GM19463 (cell line): ENCODE data around the gene MRC2.
"Not testable (repeated sequence)": the region's sequence is repeated elsewhere in the genome, so short reads cannot be mapped to it uniquely, and the experiment has no call there.

Experiments
- ATAC-seq: cut with Tn5 transposase; IDR thresholded peaks from one replicate; pipeline ENCODE4 v1.9.1; 2021; ENCODE audit warnings: mild to moderate bottlenecking, moderate library complexity; ENCODE audit not compliant: unreplicated experiment

MRC2 gene

DNA sequence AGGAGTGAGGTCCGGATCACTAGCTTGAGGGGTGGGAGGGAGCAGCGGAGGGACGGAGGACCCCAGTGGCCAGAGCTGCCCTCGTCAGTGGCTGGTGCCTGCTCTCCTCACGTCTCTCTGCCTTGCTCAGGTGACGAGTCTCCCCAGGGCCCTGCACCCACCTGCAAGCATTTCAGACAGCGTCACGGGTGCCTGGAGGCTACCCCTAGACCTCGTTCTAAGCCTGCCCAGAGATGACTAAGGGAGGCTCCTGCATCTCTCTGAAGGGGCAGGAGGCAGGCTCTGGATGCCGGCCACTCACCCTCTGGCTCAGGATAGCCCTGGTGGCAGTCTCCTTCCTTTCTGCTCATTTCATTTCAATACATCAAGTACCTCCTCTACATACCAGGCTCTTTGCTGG lies 68.8 kb downstream of the MRC2 start:
- ATAC-seq, result no peak

DNA sequence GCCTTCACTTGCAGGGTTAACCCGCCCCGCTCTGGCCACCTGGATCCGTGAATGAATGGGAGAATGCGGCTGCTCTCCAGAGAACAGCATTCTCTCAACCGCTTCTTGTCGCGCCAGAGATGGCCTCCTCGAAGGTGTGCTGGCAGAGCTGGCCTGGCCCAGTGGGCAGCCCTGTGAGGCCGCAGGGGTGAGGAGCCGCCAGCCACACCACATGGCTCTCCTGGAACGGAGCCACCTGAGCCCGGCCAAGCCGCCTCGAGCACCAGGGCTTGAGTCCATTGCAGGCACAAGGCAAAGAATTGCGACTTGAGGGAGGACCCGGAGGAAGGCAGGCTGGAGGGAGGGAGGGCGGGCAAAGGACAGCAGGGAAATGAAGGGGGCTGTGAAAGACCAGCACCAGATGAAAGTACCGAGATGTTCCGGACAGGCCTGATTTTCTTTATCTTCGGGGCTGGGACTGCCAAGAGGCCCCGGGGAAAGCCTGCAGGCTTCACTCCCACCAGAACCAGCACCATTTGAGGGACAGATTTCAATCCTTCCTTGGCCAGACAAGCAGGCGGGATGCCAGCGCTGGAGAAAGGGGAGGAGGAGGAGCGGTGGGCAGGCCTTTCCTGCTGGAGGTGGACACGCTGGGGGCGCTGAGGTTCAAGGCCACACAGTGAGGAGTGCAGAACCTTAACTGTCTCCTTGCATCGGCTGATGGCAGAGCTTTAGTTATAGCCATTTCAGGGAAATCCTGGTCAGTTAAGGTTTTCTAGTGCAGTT lies 69.4 kb downstream of the MRC2 start:
- ATAC-seq, result no peak

DNA sequence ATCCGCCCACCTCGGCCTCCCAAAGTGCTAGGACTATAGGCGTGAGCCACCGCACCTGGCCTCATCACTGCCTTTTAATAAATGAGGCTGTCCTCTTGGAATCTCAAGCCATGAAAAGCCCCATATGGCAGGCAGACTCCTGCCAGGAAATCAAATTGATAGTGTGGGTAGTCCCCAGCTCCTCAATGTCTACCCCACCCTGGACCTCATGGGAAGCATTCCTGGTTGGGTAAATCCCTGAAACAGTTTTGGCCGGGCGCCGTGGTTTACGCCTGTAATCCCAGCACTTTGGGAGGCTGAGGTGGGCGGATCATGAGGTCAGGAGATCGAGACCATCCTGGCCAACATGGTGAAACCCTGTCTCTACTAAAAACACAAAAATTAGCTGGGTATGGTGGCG lies 71.0 kb downstream of the MRC2 start:
- ATAC-seq, result not testable (repeated sequence)

DNA sequence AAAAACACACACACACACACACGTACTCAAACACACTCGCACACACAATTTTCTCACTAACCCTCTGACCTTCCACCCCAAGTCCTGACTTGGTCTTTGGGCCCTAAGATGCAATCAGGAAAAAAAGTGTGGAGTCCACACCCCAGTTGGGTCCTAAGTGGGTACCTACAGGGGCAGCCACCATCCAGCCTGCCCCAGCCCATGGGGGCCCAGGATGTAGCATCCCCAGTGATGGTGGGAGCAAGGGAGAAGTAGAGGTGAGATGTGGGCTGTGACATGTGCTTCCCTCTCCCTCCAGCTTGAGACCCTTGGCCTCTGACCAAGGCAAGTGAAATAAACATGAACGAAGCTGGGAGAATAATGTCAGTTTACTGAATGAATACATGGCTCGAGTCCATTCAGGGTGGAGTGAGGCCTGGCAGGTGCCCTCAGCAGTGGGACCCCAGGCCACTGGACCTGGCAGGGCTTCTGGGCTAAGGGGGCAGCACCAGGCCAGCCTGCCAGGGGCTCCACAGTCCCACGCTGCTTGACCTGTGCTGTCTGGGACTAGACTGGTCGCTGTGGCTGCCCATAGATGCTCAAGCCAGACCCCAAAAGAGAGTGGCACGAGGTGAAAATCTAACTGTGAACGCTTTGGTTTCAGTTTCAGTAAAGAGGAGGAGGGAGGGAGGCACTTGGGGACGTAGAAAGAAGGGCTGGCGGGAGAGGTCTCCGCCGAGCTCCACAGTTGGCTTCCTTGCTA lies 73.7 kb downstream of the MRC2 start:
- no peak for ATAC-seq

DNA sequence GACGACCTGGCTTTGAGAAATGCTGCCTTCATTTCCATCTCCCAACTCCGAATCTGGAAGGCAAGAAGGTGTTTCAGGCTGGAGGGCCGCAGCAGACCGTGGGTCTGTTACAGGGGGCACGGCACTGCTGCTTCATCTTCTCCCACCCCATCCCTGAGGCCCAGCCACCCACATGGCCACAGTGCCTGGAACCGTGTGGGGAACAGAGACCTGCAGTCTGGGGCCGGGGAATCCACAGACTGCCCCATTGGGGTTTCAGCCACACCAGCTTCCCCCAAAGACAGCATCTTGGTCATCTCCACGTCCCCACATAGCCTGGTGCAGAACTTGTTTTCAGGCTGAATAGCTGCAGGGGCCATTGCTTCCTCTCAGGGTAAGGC lies 74.2 kb downstream of the MRC2 start:
- no peak for ATAC-seq

DNA sequence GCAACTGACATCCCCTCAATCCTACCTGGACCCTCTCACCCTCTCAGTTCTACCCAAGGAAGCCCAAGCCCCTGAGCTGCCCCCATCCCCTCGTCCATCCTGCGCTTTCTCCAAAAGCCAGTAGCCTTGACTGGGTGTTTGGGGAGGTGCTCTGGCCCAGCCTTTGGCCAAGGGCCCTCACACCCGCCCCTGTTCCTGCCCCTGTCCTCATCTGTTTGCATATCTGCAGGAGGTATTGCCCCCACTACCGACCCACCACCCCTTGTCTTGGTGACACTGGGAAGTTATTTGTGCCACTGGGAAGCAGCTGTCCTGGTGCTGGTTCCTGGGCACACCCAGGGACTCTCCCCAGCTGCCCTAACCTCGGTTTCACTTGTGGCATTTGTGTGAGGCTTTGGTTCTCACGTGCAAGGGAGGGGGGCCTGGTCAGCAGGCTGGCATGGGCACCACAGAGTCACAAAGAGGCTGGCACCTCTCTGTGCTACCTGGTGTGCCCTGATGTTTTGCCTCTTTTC lies 75.3 kb downstream of the MRC2 start:
- ATAC-seq, result no peak

GRCh38 chr17:62703261-62703775 lies 75.8 kb downstream of the MRC2 start:
- ATAC-seq, result no peak

GRCh38 chr17:62703776-62704380 lies 76.4 kb downstream of the MRC2 start:
- peak; percentile 85 for ATAC-seq

DNA sequence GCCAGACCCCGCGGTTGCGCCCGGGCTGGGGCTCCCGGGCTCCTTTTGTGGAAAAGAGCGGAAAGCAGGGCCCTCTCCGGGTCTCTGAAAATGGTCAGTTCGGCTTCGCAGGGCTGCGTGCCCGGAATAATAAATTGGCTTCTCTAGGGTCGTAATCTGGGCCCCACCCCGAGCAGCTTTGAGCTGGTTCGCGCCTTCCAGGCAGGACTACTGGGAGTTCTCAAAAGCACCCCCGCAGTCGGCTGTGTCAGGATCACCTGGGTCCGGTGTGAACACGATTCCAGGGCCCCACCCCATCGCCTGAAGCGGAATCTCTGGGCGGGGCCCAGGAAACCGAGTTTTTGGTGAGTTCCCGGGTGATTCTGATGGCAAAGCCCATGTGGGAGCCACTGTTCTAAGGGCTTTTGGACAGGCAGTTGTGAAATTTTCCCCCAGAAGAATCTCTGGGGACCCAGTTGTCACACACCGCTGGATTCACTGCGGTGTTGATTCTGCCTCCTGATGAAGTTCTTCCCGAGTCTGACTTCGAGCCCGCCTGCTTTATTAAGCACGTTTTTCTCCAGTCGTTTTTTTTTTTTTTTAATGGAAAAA lies 77.0 kb downstream of the MRC2 start:
- ATAC-seq, result no peak

- no peak for ATAC-seq
Observed at GRCh38 chr17:62705156-62705777, 77.8 kb downstream of the MRC2 start.

DNA sequence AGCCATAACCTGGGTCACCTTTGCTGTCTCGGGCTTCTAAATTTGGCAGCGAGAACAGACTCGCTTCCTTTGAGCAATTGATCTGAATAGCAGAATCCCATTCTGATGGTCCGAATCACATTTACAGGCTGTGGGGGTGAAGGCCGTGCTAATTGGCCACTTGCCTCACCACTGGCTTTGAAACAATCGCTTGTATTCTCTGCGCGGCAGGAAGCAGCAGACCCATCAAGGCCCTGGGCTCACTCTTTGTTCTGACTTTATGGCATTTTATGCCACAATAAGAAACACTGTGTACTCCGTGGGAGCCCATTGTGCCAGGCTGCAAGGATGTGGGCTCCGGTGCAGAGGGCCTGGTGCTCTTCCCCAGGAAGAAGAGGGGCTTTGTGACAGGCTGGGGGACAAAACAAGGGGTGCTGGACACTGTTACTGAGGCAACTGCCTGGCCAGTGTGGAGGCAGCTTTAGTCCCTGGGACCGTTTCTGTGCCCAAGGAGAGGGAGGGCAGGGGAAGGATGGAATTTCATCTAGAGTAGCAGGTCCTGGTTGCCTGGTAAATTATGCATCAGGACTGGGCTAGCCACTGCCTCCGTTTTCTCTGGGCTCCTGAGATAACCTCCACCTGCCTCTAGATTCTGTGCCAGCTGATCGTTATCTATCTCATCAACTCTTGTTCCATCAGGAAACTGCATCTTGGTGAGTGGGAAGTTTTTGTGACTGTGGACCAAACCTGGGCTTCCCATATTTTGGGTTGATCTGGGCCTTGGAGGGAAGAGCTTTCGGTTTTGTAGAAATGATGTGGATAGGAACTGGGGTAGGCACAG lies 78.5 kb downstream of the MRC2 start:
- ATAC-seq, result no peak

GRCh38 chr17:62706598-62707424 lies 79.3 kb downstream of the MRC2 start:
- no peak for ATAC-seq

- no peak for ATAC-seq
Observed at GRCh38 chr17:62707425-62707739, 79.9 kb downstream of the MRC2 start.

DNA sequence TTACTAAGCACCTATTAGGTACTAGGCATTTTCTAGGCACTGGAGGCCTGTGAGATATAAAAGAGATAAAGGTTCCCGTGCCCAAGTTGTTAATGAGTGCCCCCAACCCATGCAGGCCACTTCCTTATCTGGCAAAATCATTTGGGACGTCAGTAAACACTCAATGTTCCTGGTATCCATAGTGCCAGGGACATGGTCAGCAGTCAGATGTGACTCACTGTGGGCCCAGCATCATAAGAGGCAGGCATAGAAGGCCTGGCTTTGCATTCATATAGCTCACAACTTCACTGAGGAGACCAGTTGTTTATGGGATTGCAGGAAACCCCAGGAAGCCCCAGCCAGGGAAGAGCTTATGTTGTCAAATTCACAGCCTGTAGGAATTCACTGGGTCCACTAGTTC lies 81.1 kb downstream of the MRC2 start:
- ATAC-seq, result no peak

DNA sequence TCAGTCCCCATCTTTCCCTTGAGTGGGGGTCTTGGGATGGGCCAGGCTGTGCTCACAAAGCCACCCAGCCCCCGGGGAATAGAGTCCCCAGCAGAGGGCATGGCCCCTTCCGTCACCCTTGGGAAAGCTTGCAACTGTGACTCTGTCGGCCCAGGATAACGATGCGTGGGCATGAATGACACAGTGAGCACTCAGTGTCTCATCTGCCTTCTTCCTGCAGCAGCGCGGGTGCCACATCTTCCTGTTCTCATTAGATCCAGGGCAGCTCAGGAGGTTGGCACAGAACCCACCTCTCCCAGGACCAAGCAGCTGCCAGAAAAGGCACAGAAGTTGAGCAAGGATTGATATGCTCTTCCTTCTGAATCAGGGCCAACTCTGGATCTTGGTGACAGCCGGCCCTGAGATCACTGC lies 84.7 kb downstream of the MRC2 start:
- ATAC-seq, result no peak

- ATAC-seq, result no peak
Observed at GRCh38 chr17:62713086-62713881, 85.8 kb downstream of the MRC2 start.

- ATAC-seq, result no peak
Observed at GRCh38 chr17:62714016-62714777, 86.7 kb downstream of the MRC2 start.
